ENCODE measurements around the gene TRPC1.
"Not testable (repeated sequence)": the region's sequence is repeated elsewhere in the genome, so short reads cannot be mapped to it uniquely, and the experiment has no call there.

Gene TRPC1

GRCh38 chr3:142705198-142705597, 18.6 kb upstream of the TRPC1 start:
- TF ChIP-seq, protein P1, sequence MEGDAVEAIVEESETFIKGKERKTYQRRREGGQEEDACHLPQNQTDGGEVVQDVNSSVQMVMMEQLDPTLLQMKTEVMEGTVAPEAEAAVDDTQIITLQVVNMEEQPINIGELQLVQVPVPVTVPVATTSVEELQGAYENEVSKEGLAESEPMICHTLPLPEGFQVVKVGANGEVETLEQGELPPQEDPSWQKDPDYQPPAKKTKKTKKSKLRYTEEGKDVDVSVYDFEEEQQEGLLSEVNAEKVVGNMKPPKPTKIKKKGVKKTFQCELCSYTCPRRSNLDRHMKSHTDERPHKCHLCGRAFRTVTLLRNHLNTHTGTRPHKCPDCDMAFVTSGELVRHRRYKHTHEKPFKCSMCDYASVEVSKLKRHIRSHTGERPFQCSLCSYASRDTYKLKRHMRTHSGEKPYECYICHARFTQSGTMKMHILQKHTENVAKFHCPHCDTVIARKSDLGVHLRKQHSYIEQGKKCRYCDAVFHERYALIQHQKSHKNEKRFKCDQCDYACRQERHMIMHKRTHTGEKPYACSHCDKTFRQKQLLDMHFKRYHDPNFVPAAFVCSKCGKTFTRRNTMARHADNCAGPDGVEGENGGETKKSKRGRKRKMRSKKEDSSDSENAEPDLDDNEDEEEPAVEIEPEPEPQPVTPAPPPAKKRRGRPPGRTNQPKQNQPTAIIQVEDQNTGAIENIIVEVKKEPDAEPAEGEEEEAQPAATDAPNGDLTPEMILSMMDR (conservative IDR thresholded peaks at IDR 0.05; ENCODE audit: low read length) = no peak
- no peak for DNase-seq (ENCODE audit: low read depth)
- H3K4me3 ChIP-seq (ENCODE audit: low read length) = no peak overlapping the region

DNA sequence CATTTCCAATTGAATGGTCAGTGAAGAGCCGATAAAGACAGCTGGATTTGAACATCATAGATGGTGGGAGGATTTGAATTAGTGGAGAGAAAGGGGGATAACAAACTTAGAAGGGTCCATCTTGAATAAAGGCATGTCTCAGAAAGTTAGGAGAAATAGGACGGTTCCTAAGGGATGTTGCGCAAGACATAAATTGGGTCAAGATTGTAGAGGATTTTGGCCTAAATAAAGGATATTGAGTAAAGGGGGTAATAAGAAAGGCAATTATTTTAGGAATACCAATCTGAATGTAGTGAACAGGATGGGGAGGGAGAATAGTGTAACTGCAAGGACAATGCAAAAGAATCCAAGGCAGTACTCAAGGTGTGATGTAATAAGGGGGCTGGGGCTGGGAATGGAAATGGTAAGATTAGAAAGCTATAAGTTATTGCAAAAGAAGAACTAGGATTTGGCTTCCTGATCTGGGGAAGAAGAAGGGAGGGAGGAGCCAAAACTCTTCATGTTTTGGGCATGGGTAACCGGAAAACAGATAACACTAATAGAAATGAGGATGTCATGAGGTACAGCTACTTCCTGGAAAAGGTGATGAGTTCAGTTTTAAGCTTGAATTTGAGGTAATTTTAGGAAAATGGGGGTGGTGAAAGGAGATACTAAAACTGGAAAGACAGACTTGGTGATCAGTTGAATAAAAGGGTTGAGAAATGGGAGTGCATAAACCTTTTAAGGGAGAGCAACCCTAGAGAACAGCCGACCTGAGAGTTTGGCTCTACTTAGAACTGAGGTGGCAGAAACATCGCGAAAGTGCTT, 17.3 kb upstream of the TRPC1 start:
- no peak for DNase-seq (ENCODE audit: low read depth)
- no peak overlapping the region for H3K4me3 ChIP-seq (ENCODE audit: low read length)
- TF ChIP-seq, protein P1 (conservative IDR thresholded peaks at IDR 0.05; ENCODE audit: low read length) = no peak

- no peak for DNase-seq (ENCODE audit: low read depth)
- TF ChIP-seq, protein P1 (conservative IDR thresholded peaks at IDR 0.05; ENCODE audit: low read length) = no peak
- no peak overlapping the region for H3K4me3 ChIP-seq (ENCODE audit: low read length)
Measured at GRCh38 chr3:142709207-142709606, 14.6 kb upstream of the TRPC1 start.

GRCh38 chr3:142714882-142715281, 9.0 kb upstream of the TRPC1 start:
- H3K4me3 ChIP-seq (ENCODE audit: low read length); DNase-seq (ENCODE audit: low read depth): not testable (repeated sequence)

DNA sequence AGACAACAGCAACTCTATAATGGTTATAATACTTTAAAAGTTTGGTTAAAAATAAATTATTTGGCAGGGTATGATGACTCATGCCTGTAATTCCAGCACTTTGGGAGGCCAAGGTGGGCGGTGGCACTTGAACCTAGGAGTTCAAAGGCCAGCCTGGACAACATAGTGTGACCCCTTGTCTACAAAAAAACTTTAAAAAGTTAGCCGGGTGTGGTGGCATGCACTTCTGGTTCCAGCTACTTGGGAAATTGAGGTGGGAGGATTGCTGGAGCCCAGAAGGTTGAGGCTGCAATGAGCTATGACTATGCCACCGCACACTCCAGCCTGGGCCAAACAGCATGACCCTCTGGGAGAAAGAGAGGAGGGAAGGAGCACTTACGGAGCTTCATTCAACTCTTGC, 7.7 kb upstream of the TRPC1 start:
- DNase-seq (ENCODE audit: low read depth) = no peak
- TF ChIP-seq, protein P1 (conservative IDR thresholded peaks at IDR 0.05; ENCODE audit: low read length) = no peak
- no peak overlapping the region for H3K4me3 ChIP-seq (ENCODE audit: low read length)

DNA sequence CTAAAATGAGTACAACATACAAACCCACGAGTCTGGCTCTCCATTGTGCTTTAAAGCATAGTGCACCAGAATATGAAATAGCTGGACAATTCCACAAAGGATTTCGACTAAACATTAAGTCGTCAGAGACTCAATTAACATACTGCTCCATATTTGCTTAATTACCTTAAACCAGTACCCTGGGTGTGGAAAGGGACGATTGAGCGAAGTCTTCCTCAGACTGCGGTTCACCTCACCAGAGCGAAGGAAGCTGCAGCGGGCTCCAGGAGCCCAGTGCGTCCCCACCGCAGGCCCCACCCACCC, 218 bp upstream of the TRPC1 start:
- TF ChIP-seq, protein P1 (conservative IDR thresholded peaks at IDR 0.05; ENCODE audit: low read length) = no peak
- no peak for DNase-seq (ENCODE audit: low read depth)

GRCh38 chr3:142724682-142725356, 985 bp downstream of the TRPC1 start:
- DNase-seq (ENCODE audit: low read depth) = peak; percentile 23
- TF ChIP-seq, protein P1 (conservative IDR thresholded peaks at IDR 0.05; ENCODE audit: low read length) = peak; percentile 12; the same call in 1 of the 2 replicates
- H3K4me3 ChIP-seq (ENCODE audit: low read length) = peak overlapping the region; percentile 76

More for the DNA sequence above, 218 bp upstream of the TRPC1 start:
- peak overlapping the region; percentile 76 for H3K4me3 ChIP-seq (ENCODE audit: low read length)
